Stomach (tissue), 9 donors: ENCODE measurements around the gene DYDC2. TPM values are rescaled to one million over a fixed set of nuclear protein-coding genes. Genes with fewer than 3 reads are reported as not detected.

ENCODE experiments used
- DNase-seq, 2 donors: peaks; one replicate each; pipeline versions ENCODE4 v3.0.0 to v3.0.0-alpha.2; 2013 to 2019
- H3K27ac ChIP-seq, 5 donors: fragments of 200-600 bp in 4 of 5; sonication (generic) in 4 of 5; one replicate each; pipeline ENCODE4 v1.5.1; 2013 to 2019; ENCODE audit warnings: mild to moderate bottlenecking in 1 of 5, moderate library complexity in 1 of 5
- H3K27me3 ChIP-seq, 3 donors: fragments of 200-600 bp; sonication (generic); one replicate each; pipeline ENCODE4 v1.5.1; 2017 to 2019; ENCODE audit warnings: mixed run types in 1 of 3
- H3K36me3 ChIP-seq, 4 donors: fragments of 200-600 bp; sonication (generic); 1 replicate in 3 of 4; 2 replicates in 1 of 4; pipeline ENCODE4 v1.5.1; 2016 to 2019
- H3K4me1 ChIP-seq, 4 donors: fragments of 200-600 bp; sonication (generic); one replicate each; pipeline ENCODE4 v1.5.1; 2016 to 2019
- H3K4me3 ChIP-seq, 4 donors: fragments of 200-600 bp; sonication (generic) in 3 of 4; one replicate each; pipeline ENCODE4 v1.5.1; 2016 to 2019; ENCODE audit warnings: mild to moderate bottlenecking in 1 of 4
- H3K9me3 ChIP-seq, 4 donors: fragments of 200-600 bp; sonication (generic); one replicate each; pipeline ENCODE4 v1.5.1; 2016 to 2019
- CTCF ChIP-seq, 7 experiments: fragments of 450-650 bp in 4 of 7; fragments of 200-600 bp in 3 of 7; sonication (generic) in 3 of 7; IDR thresholded peaks; one replicate each; pipeline ENCODE4 v1.5.1; 2016 to 2019; ENCODE audit warnings: antibody characterized with exemption in 7 of 7, control low read depth in 2 of 7, mild to moderate bottlenecking in 1 of 7
- EP300 ChIP-seq: sonication (generic); formaldehyde crosslinking; IDR thresholded peaks from one replicate; pipeline ENCODE4 v1.6.1; 2017; ENCODE audit warnings: antibody characterized with exemption
- POLR2A ChIP-seq, 4 donors: fragments of 450-650 bp; IDR thresholded peaks; one replicate each; pipeline ENCODE4 v1.6.1; 2016; ENCODE audit warnings: antibody characterized with exemption in 4 of 4, control low read depth in 2 of 4, mild to moderate bottlenecking in 1 of 4, moderate library complexity in 1 of 4
- POLR2AphosphoS5 ChIP-seq, 3 donors: sonication (generic); formaldehyde crosslinking; IDR thresholded peaks; one replicate each; pipeline ENCODE4 v1.6.1; 2016; ENCODE audit warnings: antibody characterized with exemption in 3 of 3
- WGBS, 5 donors: extraction: QIAGEN DNeasy Blood & Tissue Kit in 3 of 5; methylation state at CpG; one replicate each; pipeline versions ENCODE4 v1.1.5 to v1.1.7; 2013 to 2018; 5-methylcytosine and 5-hydroxymethylcytosine counted together
- intact Hi-C: fragments of 100-400 bp; cut with DNase I; formaldehyde crosslinking; loops from one replicate; pipeline ENCODE4 v1.15.1; 2023; ENCODE audit warnings: low total_unique reads
- polyA plus RNA-seq, 3 donors: library from polyadenylated mRNA; stranded (reverse); fragments of 200-250 nt; gene quantifications; one replicate each; pipeline ENCODE4 v1.2.3, GENCODE V29; 2013
- total RNA-seq, 5 donors: library from RNA; depleted of rRNA; stranded (reverse); fragments of >200 nt; gene quantifications; one replicate each; pipeline versions ENCODE4 v1.1.0 to v1.2.3, GENCODE V29; 2014 to 2016
- donor health status: healthy with polysubstance abuse.
- donor health status: Bipolar disorder and iron deficiency.
- donor health status: healthy.

Gene DYDC2
- total and polyA plus RNA-seq, 8 donors, result 0.37 to 0.95 TPM; not detected in 6

- H3K4me1 ChIP-seq, result no peaks in the 10 kb centered on the region
- WGBS, 5 donors, result 70 to 81% (median 80%) methylated on average over 2 of the region's 2 CpGs
Measured at GRCh38 chr10:80322158-80322557, 34.4 kb upstream of the DYDC2 start.

GRCh38 chr10:80322711-80323110 is 33.9 kb upstream of the DYDC2 start:
- Histone ChIP-seq H3K36me3 (no peaks in the 10 kb centered on the region), H3K27me3 (no peaks in the 10 kb centered on the region), H3K9me3 (no peaks in the 10 kb centered on the region), H3K4me3 (no peak overlapping the region), H3K4me1 (no peaks in the 10 kb centered on the region), H3K27ac (no peak overlapping the region)
- no peak for TF ChIP-seq CTCF (IDR thresholded peaks at IDR 0.05)
- TF ChIP-seq POLR2AphosphoS5 (IDR thresholded peaks at IDR 0.05), result no peak
- TF ChIP-seq POLR2A (IDR thresholded peaks at IDR 0.05), result no peak
- TF ChIP-seq EP300, result no peak
- 40 to 61% (median 46%) methylated on average over 1 of the region's 1 CpG for WGBS, 5 donors
- intact Hi-C loops, result no loop called here
- no peak for DNase-seq

More at GRCh38 chr10:80322158-80322557, 34.4 kb upstream of the DYDC2 start:
- Histone ChIP-seq H3K27me3 (no peaks in the 10 kb centered on the region), H3K27ac (no peak overlapping the region), H3K9me3 (no peaks in the 10 kb centered on the region), H3K36me3 (no peaks in the 10 kb centered on the region), H3K4me3 (no peak overlapping the region)
- DNase-seq, result no peak
- TF ChIP-seq CTCF (IDR thresholded peaks at IDR 0.05) (no peak), POLR2A (IDR thresholded peaks at IDR 0.05) (no peak), POLR2AphosphoS5 (IDR thresholded peaks at IDR 0.05) (no peak), EP300 (no peak)
- intact Hi-C loops, result no loop called here

- DNase-seq, result no peak
- H3K4me1 ChIP-seq, result no peaks in the 10 kb centered on the region
- 48 to 73% (median 55%) methylated on average over 3 of the region's 3 CpGs for WGBS, 5 donors
- H3K9me3 ChIP-seq, result no peaks in the 10 kb centered on the region
- H3K36me3 ChIP-seq, result no peaks in the 10 kb centered on the region
- TF ChIP-seq POLR2A (IDR thresholded peaks at IDR 0.05) (no peak), POLR2AphosphoS5 (IDR thresholded peaks at IDR 0.05) (no peak), CTCF (IDR thresholded peaks at IDR 0.05) (no peak), EP300 (no peak)
- intact Hi-C loops, result no loop called here
- no peak overlapping the region for H3K27ac ChIP-seq
- peaks cover 0 to under 1% (median 0%) of the 10 kb centered on the region in 3 donors for H3K27me3 ChIP-seq
- no peak overlapping the region for H3K4me3 ChIP-seq
Measured at GRCh38 chr10:80323311-80323710, 33.3 kb upstream of the DYDC2 start.

GRCh38 chr10:80324086-80324485 is 32.5 kb upstream of the DYDC2 start:
- Histone ChIP-seq H3K9me3 (no peaks in the 10 kb centered on the region), H3K4me3 (no peak overlapping the region), H3K36me3 (no peaks in the 10 kb centered on the region), H3K27ac (no peak overlapping the region), H3K4me1 (no peaks in the 10 kb centered on the region), H3K27me3 (peaks cover 0 to 6% (median 0%) of the 10 kb centered on the region in 3 donors)
- DNase-seq, result no peak
- intact Hi-C loops, result no loop called here
- 53 to 71% (median 59%) methylated on average over 1 of the region's 1 CpG for WGBS, 5 donors
- TF ChIP-seq POLR2AphosphoS5 (IDR thresholded peaks at IDR 0.05) (no peak), POLR2A (IDR thresholded peaks at IDR 0.05) (no peak), CTCF (IDR thresholded peaks at IDR 0.05) (no peak), EP300 (no peak)
